Heart left ventricle (tissue), 16 donors: ENCODE data around the gene ASCC1. TPM values are rescaled to one million over a fixed set of nuclear protein-coding genes. Genes with fewer than 3 reads are reported as not detected.

Experiments used
- ATAC-seq, 4 donors: fragments of 200-7000 bp; cut with Tn5 transposase; one replicate each; pipeline ENCODE4 v1.9.1; 2020 to 2022; ENCODE audit warnings: moderate library complexity in 4 of 4, mild to moderate bottlenecking in 3 of 4, moderate number of reproducible peaks in 1 of 4
- DNase-seq, 5 donors: peaks; one replicate each; pipeline ENCODE4 v3.0.0-alpha.2; 2020
- H3K27ac ChIP-seq, 12 donors: fragments of 200-600 bp; sonication (generic) in 4 of 12; one replicate each; pipeline versions ENCODE4 v1.5.0 to v1.8.0; 2016 to 2022; ENCODE audit warnings: mild to moderate bottlenecking in 2 of 12
- H3K27me3 ChIP-seq, 9 donors: fragments of 200-600 bp; sonication (generic) in 2 of 9; one replicate each; pipeline versions ENCODE4 v1.5.1 to v1.8.0; 2016 to 2022; ENCODE audit warnings: mild to moderate bottlenecking in 3 of 9
- H3K36me3 ChIP-seq, 9 donors: fragments of 200-600 bp; sonication (generic) in 2 of 9; one replicate each; pipeline versions ENCODE4 v1.5.0 to v1.8.0; 2018 to 2022; ENCODE audit warnings: mild to moderate bottlenecking in 2 of 9
- H3K4me1 ChIP-seq, 12 donors: fragments of 200-600 bp; sonication (generic) in 4 of 12; one replicate each; pipeline versions ENCODE4 v1.5.0 to v1.8.0; 2016 to 2022; ENCODE audit warnings: mild to moderate bottlenecking in 3 of 12
- H3K4me3 ChIP-seq, 12 donors: fragments of 200-600 bp; sonication (generic) in 4 of 12; one replicate each; pipeline versions ENCODE4 v1.5.0 to v1.8.0; 2017 to 2022; ENCODE audit warnings: mild to moderate bottlenecking in 9 of 12, moderate library complexity in 4 of 12
- H3K9me3 ChIP-seq, 12 donors: fragments of 200-600 bp; sonication (generic) in 4 of 12; one replicate each; pipeline versions ENCODE4 v1.5.0 to v1.8.0; 2016 to 2022; ENCODE audit warnings: mild to moderate bottlenecking in 1 of 12
- POLR2A ChIP-seq, 2 donors: fragments of 450-650 bp; IDR thresholded peaks; one replicate each; pipeline ENCODE4 v1.6.1; 2017; ENCODE audit warnings: antibody characterized with exemption in 2 of 2, mild to moderate bottlenecking in 2 of 2, moderate library complexity in 2 of 2
- WGBS, 4 donors: extraction: QIAGEN DNeasy Blood & Tissue Kit in 2 of 4; methylation state at CpG; one replicate each; pipeline versions ENCODE4 v1.1.5 to v1.1.7; 2013 to 2018; 5-methylcytosine and 5-hydroxymethylcytosine counted together
- intact Hi-C, 10 donors: fragments of 100-400 bp; cut with DNase I; formaldehyde crosslinking; loops; one replicate each; pipeline versions ENCODE4 v1.11.1 to v1.14.2; 2022
- polyA plus RNA-seq, 2 donors: library from polyadenylated mRNA; stranded (reverse); fragments of 200-250 nt; gene quantifications; one replicate each; pipeline ENCODE4 v1.2.3, GENCODE V29; 2013
- total RNA-seq, 9 donors: library from RNA; depleted of rRNA in 2 of 9; stranded (reverse); fragments of >200 nt in 2 of 9; fragmentation: NEBNext Ultra II Directional in 3 of 9; extraction: Animal tissue kit (Norgen Biotek cat#: 25700) in 3 of 9; gene quantifications; one replicate each; pipeline versions ENCODE4 v1.1.0 to v1.2.4, GENCODE V29; 2016 to 2023
- TF ChIP-seq, protein P1 (sequence below), 12 donors: fragments of 200-600 bp; sonication (generic) in 4 of 12; IDR thresholded peaks; one replicate each; pipeline versions ENCODE4 v1.5.0 to v1.8.0; 2018 to 2022; ENCODE audit warnings: antibody characterized with exemption in 12 of 12, mild to moderate bottlenecking in 5 of 12
- donor health status: ischemic (EF 13 %, LVEDD 7.1; RV severe dilation, severe dysfunction).
- donor health status: healthy with polysubstance abuse.
- donor health status: DM: no; HTN: yes; CAD: no.
- donor health status: DM: no; HTN: no; CAD: no.
- donor health status: ischemic (EF 25% LVEDD 6.9; RV normal size, moderate dysfunction).
- donor health status: ischemic (EF 25% LVEDD 5.7; RV mildly dilated, moderate dysfunction).
- donor health status: healthy.
- donor health status: DM: yes; HTN: yes; CAD: no.
- donor health status: ischemic (EF 35%, LVEDD 5.7; RV mildly dilated, moderate dysfunction).
- donor health status: nonischemic (EF 11% LVEDD 7.7; RV severe dilation, severe dysfunction).
- donor health status: DM: yes; HTN: yes; CAD: no.
- donor health status: PGD.
- donor health status: ischemic (EF 29% LVEDD 5.4; RV normal size, mild dysfunction).
- donor health status: nonischemic (EF 23%, LVEDD 6.1; RV moderate dilation, normal function).

The ASCC1 gene
- total and polyA plus RNA-seq, 11 donors: 12.0 to 49.6 (median 35.3) TPM

DNA sequence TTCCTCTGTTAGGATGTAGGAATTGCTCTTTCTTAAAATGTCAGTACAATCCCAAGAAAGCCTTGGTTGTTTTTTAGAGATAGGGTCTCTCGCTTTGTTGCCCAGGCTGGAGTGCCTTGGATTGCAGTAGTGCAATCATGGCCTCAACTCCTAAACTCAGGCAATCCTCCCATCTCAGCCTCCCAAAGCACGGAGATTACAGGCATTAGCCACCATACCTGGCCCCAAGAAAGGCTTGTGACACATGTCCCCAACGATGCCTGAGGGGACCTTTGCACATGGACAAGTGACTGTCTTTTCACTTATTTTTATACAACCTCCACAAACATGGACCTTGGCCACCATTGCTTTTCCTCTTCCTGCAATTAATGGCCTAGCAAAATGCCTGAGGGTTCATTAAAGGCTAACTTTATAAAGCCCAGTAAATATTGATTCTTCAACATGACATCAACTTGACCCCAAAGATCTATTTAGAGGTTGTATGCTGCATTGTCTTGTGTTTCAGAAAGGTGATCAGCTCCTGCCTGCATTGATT is 117.7 kb downstream of the ASCC1 start:
- H3K27ac ChIP-seq: peak overlapping the region in 6 of 12 donors; percentile 5 to 47 (median 36)
- H3K27me3 ChIP-seq: no peaks in the 10 kb centered on the region
- H3K36me3 ChIP-seq: peaks cover 0 to 63% (median 34%) of the 10 kb centered on the region in 9 donors
- intact Hi-C loops: no loop called here
- WGBS, 4 donors: 83 to 87% (median 86%) methylated on average over 3 of the region's 3 CpGs
- H3K4me1 ChIP-seq: peaks cover 0 to 23% (median 10%) of the 10 kb centered on the region in 12 donors
- DNase-seq: no peak
- TF ChIP-seq POLR2A (IDR thresholded peaks at IDR 0.05): no peak
- TF ChIP-seq, protein P1, sequence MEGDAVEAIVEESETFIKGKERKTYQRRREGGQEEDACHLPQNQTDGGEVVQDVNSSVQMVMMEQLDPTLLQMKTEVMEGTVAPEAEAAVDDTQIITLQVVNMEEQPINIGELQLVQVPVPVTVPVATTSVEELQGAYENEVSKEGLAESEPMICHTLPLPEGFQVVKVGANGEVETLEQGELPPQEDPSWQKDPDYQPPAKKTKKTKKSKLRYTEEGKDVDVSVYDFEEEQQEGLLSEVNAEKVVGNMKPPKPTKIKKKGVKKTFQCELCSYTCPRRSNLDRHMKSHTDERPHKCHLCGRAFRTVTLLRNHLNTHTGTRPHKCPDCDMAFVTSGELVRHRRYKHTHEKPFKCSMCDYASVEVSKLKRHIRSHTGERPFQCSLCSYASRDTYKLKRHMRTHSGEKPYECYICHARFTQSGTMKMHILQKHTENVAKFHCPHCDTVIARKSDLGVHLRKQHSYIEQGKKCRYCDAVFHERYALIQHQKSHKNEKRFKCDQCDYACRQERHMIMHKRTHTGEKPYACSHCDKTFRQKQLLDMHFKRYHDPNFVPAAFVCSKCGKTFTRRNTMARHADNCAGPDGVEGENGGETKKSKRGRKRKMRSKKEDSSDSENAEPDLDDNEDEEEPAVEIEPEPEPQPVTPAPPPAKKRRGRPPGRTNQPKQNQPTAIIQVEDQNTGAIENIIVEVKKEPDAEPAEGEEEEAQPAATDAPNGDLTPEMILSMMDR (IDR thresholded peaks at IDR 0.05): no peak
- H3K9me3 ChIP-seq: no peaks in the 10 kb centered on the region
- peak in 2 of 4 donors; percentile 3 to 13 for ATAC-seq
- H3K4me3 ChIP-seq: no peak overlapping the region

DNA sequence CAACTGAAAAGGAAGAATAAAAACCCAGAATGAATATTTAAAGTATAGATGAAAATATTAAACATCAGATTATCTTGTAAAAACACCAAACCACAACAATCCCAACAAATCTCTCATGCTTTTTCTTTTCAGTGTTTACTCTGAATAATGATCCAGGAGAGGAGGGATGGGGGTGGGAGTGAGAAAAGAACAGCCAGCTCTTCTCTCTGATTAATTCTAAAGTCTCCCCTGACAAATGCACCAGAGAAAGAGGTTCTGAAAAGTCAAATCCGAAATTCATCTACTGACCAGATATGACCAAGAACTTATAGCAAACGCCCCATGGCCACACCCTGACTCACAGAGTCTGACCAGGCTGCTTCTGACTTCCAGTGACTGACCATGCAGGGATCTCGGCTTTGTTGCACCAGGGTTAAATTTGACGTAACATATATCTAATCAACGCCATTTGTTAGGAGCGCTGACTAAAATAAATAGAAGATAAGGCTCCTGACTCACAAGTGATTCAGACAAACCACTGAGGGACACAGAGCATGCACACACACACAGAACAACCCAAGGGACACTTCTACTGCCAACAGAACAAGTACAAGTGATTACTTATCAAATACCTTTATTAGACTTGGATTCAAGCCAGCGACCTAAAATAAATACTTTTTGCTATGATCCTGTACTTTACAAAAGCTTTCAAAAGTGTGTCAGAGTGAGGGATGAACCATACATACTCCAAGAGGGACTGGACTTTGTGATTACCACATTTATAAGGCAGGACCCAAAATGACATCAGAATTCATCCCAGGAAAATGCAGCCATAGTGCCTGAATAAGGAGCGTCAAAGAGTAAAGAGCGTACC is 118.4 kb downstream of the ASCC1 start:
- H3K36me3 ChIP-seq: peaks cover 0 to 57% (median 32%) of the 10 kb centered on the region in 9 donors
- WGBS, 4 donors: 42 to 49% (median 43%) methylated on average over 9 of the region's 9 CpGs
- TF ChIP-seq, protein P1 (IDR thresholded peaks at IDR 0.05): no peak
- TF ChIP-seq POLR2A (IDR thresholded peaks at IDR 0.05): no peak
- peak overlapping the region in 7 of 12 donors; percentile 12 to 47 (median 36) for H3K27ac ChIP-seq
- H3K4me3 ChIP-seq: no peak overlapping the region
- H3K4me1 ChIP-seq: peaks cover 0 to 23% (median 10%) of the 10 kb centered on the region in 12 donors
- DNase-seq: peak in 1 of 5 donors; percentile 64
- no peaks in the 10 kb centered on the region for H3K9me3 ChIP-seq
- no peaks in the 10 kb centered on the region for H3K27me3 ChIP-seq
- ATAC-seq: peak; percentile 88 to 97 (median 93)
- intact Hi-C loops: no loop called here

DNA sequence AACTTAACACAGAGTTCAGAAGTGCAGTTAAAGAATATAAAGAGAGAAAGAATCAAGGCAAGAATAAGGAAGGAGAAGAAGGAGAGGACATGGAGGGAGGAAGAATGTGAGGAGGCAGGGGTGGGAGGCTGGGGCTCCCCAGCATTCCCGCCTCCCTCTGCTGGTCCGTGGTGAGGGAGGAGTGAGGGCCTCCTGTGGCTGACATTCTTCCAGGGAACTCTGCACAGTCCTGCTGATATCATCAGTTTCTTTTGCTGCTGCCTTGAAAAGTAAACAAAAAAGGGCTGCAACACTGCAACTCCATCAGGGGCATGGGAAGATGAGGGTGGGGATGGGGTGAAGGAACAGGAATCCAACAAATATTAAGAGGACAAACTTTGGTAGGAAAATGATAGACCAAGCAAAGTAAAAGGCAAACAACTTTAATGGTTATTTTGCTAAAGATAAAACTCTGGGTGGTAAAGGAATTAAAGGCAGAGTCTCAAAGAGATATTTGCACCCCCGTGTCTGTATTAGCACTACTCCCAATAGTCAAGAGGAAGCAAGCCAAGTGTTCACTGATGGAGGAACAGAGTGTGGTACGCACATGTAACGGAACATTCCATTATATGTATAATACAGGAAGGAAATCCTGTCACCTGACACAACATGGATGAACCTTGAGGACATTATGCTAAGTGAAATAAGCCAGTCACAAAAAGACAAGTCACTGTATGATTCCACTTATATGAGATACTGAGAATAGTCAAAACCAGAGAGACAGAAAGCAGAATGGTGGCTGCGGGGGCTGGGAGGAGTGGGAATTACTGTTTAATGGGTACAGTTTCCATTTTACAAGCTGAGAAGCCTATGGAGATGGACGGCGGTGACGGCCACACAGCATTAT is 119.7 kb downstream of the ASCC1 start:
- Histone ChIP-seq H3K9me3 (no peaks in the 10 kb centered on the region), H3K27ac (no peak overlapping the region), H3K4me1 (peaks cover 0 to 23% (median 10%) of the 10 kb centered on the region in 12 donors), H3K36me3 (peaks cover 0 to 44% (median 21%) of the 10 kb centered on the region in 9 donors), H3K4me3 (no peak overlapping the region), H3K27me3 (no peaks in the 10 kb centered on the region)
- 79 to 86% (median 81%) methylated on average over 9 of the region's 9 CpGs for WGBS, 4 donors
- TF ChIP-seq, protein P1 (IDR thresholded peaks at IDR 0.05): no peak
- TF ChIP-seq POLR2A (IDR thresholded peaks at IDR 0.05): no peak
- DNase-seq: no peak
- peak in 2 of 4 donors; percentile 25 to 36 for ATAC-seq
- intact Hi-C loops: no loop called here
